ENCODE results near the gene NPIPA3. TPM values are rescaled to one million over a fixed set of nuclear protein-coding genes. Genes with fewer than 3 reads are reported as not detected.
"Not testable (repeated sequence)": the region's sequence is repeated elsewhere in the genome, so short reads cannot be mapped to it uniquely, and the experiment has no call there.

The NPIPA3 gene
- polyA plus RNA-seq, 2 of the 4 experiments (the other 2 are of a cell fraction) = 1.3 to 2.5 TPM

DNA sequence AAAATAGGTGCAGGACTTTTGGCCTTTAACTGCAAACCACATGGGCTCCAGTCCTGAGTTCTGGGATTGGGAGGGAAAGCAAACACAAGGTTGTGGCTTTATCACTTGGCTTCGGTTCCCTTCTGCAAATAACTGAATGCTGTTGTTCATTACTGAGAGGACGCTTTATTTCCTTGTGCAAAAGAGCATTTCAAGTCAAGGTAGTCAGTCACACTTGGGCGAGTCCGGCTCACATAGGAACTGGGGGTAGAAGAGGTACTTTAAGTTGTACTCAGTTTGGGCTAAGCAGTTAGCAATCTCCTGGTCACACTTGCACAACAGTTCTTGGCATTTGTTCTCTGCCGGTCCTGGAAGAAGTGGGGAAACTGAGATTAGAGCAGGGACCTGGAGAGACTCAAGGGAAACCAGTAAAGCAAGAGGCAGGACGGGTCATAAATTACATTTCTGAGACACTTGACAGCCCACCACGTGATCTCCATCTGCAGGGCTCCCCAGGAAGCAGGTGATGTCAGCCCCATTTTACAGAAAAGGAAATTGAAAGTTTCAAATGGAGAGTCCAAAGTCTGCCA is 30.7 kb upstream of the NPIPA3 start:
- Histone ChIP-seq H3K4me3 (no peak overlapping the region), H3K4me1 (peaks cover 12% of the 10 kb centered on the region; the same call in 2 of the 3 replicates), H3K27ac (no peak overlapping the region), H3K9me3 (no peaks in the 10 kb centered on the region), H3K4me2 (no peak overlapping the region)
- peak in 1 of 2 experiments; percentile 20 for DNase-seq (ENCODE audit: low read depth in 1 of 2, low spot score in 1 of 2)
- TF ChIP-seq SMC3 (IDR thresholded peaks at IDR 0.05) = no peak
- TF ChIP-seq NFE2L2 (conservative IDR thresholded peaks at IDR 0.05; ENCODE audit: low read length) = no peak
- WGBS (ENCODE audit: missing lambda C conversion rate) = 46% methylated on average over 7 of the region's 7 CpGs
- ATAC-seq = peak in 1 of 2 experiments; percentile 21; a peak in 2 of 6 replicates
- ChIA-PET CTCF (no interaction called here), POLR2A (no interaction called here)
- FAIRE-seq = no peak

DNA sequence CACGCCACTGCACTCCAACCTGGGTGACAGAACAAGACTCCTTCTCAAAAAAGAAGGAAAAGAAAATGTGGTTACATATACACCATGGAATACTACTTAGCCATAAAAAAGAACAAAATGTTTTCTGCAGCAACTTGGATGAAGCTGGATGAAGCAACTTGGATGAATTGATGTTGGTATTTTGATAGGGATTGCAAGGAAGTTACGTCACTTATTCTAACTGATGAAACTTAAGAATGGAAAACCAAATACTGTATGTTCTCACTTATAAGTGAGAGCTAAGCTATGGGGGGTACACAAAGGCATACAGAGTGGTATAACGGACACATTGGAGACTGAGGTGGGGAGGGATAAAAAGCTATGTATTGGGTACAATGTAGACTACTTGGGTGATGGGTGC is 26.6 kb upstream of the NPIPA3 start:
- whole genome bisulfite sequencing (ENCODE audit: missing lambda C conversion rate) = 68% methylated on average over 3 of the region's 3 CpGs
- FAIRE-seq (no peak), DNase-seq (ENCODE audit: low read depth in 1 of 2, low spot score in 1 of 2) (no peak), ATAC-seq (no peak)
- Histone ChIP-seq H3K4me1 (peaks cover 12% of the 10 kb centered on the region; the same call in 2 of the 3 replicates), H3K9me3 (no peaks in the 10 kb centered on the region), H3K4me3 (no peak overlapping the region), H3K27ac (no peak overlapping the region), H3K4me2 (no peak overlapping the region)
- ChIA-PET POLR2A (no interaction called here), CTCF (no interaction called here)
- TF ChIP-seq SREBF2 (IDR thresholded peaks at IDR 0.05) (no peak), KDM1A (IDR thresholded peaks at IDR 0.05; ENCODE audit: low read depth) (0 out of 2 replicates have a peak, but pooled peaks have one; percentile 17)

DNA sequence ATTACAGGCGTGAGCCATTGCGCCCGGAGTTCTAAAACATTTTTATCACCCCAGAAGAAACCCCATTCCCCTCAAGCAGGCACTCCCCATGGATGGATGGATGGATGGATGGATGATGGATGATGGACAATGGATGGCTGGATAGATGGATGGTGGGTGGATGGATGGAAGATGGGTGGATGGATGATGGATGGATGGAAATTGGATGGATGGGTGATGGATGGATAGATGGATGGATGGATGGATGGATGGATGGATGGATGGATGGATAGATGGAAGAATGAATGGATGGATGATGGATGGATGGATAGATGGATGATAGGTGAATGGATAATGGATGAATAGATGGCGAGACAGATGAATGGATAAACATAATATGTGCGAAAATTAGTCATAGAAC is 25.6 kb upstream of the NPIPA3 start:
- Histone ChIP-seq H3K4me3 (no peak overlapping the region), H3K4me1 (peaks cover 6% of the 10 kb centered on the region; the same call in 1 of the 3 replicates), H3K27ac (no peak overlapping the region), H3K4me2 (no peak overlapping the region), H3K9me3 (no peaks in the 10 kb centered on the region)
- DNase-seq (ENCODE audit: low read depth in 1 of 2, low spot score in 1 of 2) (no peak), ATAC-seq (no peak), FAIRE-seq (no peak)
- ChIA-PET CTCF (no interaction called here), POLR2A (no interaction called here)
- 76% methylated on average over 5 of the region's 5 CpGs for WGBS (ENCODE audit: missing lambda C conversion rate)
- TF ChIP-seq MYC (IDR thresholded peaks at IDR 0.05; ENCODE audit: borderline replicate concordance, low read length) (no peak), ZFP36 (IDR thresholded peaks at IDR 0.05; ENCODE audit: borderline replicate concordance, partially characterized antibody) (no peak), EHF (CRISPR knock-in tag; IDR thresholded peaks at IDR 0.05) (no peak), EP300 (IDR thresholded peaks at IDR 0.05) (no peak), ZSCAN20 (CRISPR knock-in tag; IDR thresholded peaks at IDR 0.05) (no peak)

DNA sequence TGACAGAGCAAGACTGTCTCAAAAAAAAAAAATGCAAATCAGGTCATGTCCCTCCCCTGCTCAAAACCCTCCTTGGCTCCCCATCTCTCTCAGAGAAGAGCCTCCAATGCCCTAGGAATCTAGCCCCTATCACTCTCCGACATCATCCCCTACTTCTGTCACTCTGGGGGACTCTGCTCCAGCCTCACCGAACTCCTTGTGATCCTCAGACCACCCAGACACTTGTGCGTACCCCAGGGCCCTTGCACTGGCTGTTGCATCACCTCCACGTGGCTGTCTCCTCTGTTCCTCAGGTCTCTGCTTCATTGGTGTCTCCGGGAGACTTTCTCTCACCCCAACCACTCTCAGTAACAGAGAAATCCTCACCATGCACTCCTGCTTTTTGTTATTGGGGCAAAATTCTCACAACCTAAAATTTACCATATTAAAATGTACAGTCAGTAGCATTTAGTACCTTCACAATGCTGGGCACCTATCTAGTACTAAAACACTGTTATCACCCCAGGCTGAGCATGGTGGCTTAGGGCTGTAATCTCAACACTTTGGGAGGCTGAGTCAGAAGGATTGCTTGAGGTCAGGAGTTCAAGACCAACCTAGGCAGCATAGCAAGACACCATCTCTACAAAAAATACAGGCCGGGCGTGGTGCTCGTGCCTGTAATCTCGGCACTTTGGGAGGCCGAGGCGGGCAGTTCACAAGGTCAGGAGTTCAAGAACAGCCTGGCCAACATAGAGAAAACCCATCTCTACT is 24.3 kb upstream of the NPIPA3 start:
- no peak for FAIRE-seq
- Histone ChIP-seq H3K4me3 (no peak overlapping the region), H3K27ac (no peak overlapping the region), H3K4me2 (no peak overlapping the region), H3K4me1 (peaks cover 6% of the 10 kb centered on the region; the same call in 1 of the 3 replicates), H3K9me3 (no peaks in the 10 kb centered on the region)
- no peak for DNase-seq (ENCODE audit: low read depth in 1 of 2, low spot score in 1 of 2)
- ChIA-PET CTCF (no interaction called here), POLR2A (no interaction called here)
- 56% methylated on average over 11 of the region's 11 CpGs for WGBS (ENCODE audit: missing lambda C conversion rate)
- no peak for TF ChIP-seq TP53 (CRISPR knock-in tag; IDR thresholded peaks at IDR 0.05)
- TF ChIP-seq HOXB13 (CRISPR knock-in tag; IDR thresholded peaks at IDR 0.05; ENCODE audit: low read depth) = no peak
- no peak for TF ChIP-seq HOXA7 (CRISPR knock-in tag; IDR thresholded peaks at IDR 0.05)
- TF ChIP-seq JUN (IDR thresholded peaks at IDR 0.05) = no peak
- no peak for TF ChIP-seq CHD4 (IDR thresholded peaks at IDR 0.05; ENCODE audit: borderline replicate concordance)
- no peak for TF ChIP-seq CBX8 (IDR thresholded peaks at IDR 0.05)
- TF ChIP-seq, protein P1, sequence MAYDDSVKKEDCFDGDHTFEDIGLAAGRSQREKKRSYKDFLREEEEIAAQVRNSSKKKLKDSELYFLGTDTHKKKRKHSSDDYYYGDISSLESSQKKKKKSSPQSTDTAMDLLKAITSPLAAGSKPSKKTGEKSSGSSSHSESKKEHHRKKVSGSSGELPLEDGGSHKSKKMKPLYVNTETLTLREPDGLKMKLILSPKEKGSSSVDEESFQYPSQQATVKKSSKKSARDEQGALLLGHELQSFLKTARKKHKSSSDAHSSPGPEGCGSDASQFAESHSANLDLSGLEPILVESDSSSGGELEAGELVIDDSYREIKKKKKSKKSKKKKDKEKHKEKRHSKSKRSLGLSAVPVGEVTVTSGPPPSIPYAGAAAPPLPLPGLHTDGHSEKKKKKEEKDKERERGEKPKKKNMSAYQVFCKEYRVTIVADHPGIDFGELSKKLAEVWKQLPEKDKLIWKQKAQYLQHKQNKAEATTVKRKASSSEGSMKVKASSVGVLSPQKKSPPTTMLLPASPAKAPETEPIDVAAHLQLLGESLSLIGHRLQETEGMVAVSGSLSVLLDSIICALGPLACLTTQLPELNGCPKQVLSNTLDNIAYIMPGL (CRISPR knock-in tag; IDR thresholded peaks at IDR 0.05; ENCODE audit: borderline replicate concordance) = no peak
- no peak for TF ChIP-seq HDAC2 (IDR thresholded peaks at IDR 0.05)
- no peak for TF ChIP-seq HEYL (CRISPR knock-in tag; IDR thresholded peaks at IDR 0.05)
- no peak for TF ChIP-seq RFX5 (IDR thresholded peaks at IDR 0.05)
- no peak for TF ChIP-seq FOSB (CRISPR knock-in tag; IDR thresholded peaks at IDR 0.05)
- TF ChIP-seq, protein P2, sequence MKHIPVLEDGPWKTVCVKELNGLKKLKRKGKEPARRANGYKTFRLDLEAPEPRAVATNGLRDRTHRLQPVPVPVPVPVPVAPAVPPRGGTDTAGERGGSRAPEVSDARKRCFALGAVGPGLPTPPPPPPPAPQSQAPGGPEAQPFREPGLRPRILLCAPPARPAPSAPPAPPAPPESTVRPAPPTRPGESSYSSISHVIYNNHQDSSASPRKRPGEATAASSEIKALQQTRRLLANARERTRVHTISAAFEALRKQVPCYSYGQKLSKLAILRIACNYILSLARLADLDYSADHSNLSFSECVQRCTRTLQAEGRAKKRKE (CRISPR knock-in tag; IDR thresholded peaks at IDR 0.05; ENCODE audit: low read depth) = no peak
- no peak for TF ChIP-seq BHLHE40 (IDR thresholded peaks at IDR 0.05; ENCODE audit: low read depth, low read length)
- TF ChIP-seq RAD21 (conservative IDR thresholded peaks at IDR 0.05 in 1 of 2, IDR thresholded peaks at IDR 0.05 in 1 of 2) = no peak
- no peak for TF ChIP-seq RCOR1 (IDR thresholded peaks at IDR 0.05; ENCODE audit: low read depth, low read length)
- no peak for TF ChIP-seq ESRRA (IDR thresholded peaks at IDR 0.05; ENCODE audit: borderline replicate concordance, low read length)
- TF ChIP-seq SREBF2 (IDR thresholded peaks at IDR 0.05) = no peak
- TF ChIP-seq, protein P3, sequence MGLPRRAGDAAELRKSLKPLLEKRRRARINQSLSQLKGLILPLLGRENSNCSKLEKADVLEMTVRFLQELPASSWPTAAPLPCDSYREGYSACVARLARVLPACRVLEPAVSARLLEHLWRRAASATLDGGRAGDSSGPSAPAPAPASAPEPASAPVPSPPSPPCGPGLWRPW (IDR thresholded peaks at IDR 0.05) = no peak
- no peak for ATAC-seq

DNA sequence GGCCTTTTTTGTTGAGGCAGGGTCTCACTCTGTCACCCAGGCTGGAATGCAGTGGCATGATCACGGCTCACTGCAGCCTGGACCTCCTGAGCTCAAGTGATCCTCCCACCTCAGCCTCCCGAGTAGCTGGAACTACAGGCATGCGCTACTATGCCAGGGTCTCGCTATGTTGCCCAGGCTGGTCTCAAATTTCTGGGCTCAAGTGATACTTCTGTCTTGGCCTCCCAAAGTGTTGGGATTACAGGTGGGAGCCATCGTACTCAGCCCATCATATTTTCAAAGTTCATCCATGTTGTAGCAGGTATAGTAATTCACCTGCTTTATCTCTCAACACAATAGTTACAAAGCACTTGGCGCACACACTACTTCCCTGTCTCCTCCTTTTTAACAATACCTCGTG is 22.8 kb upstream of the NPIPA3 start:
- H3K4me1 ChIP-seq; CTCF ChIA-PET; H3K9me3 ChIP-seq; POLR2A ChIA-PET; DNase-seq (ENCODE audit: low read depth in 1 of 2, low spot score in 1 of 2); H3K4me2 ChIP-seq; H3K4me3 ChIP-seq; ATAC-seq; H3K27ac ChIP-seq; FAIRE-seq: not testable (repeated sequence)
- 86% methylated on average over 7 of the region's 7 CpGs for WGBS (ENCODE audit: missing lambda C conversion rate)

All from A549 (cell line).